Measurements from ENCODE around the gene SLC24A3. TPM values are rescaled to one million over a fixed set of nuclear protein-coding genes. Genes with fewer than 3 reads are reported as not detected.

SLC24A3 gene
- total RNA-seq, 1 donor from 2014 or later: 7.1 TPM

GRCh38 chr20:19457611-19458010, 245.2 kb downstream of the SLC24A3 start:
- DNase-seq: no peak

GRCh38 chr20:19460386-19460785, 247.9 kb downstream of the SLC24A3 start:
- no peak for DNase-seq

DNA sequence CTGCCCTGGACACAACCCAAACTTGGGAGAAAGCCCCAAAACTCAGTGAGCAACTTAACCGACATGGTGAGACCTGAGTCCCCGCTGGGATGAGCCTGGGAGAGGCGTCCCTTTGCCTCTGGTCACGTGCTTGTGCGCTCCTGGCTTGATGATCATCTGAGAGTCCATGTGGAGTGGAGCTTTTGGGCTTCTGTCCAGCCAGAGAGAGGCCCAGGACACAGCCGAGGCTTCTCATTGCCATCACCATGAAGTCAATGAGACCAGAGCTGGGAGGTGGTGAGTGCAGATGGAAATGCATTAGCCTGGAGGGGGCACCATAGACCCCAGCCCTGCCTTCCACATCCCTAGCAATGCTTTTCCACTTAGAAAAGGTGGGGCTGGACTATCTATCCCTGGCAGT, 250.0 kb downstream of the SLC24A3 start:
- DNase-seq: no peak

DNA sequence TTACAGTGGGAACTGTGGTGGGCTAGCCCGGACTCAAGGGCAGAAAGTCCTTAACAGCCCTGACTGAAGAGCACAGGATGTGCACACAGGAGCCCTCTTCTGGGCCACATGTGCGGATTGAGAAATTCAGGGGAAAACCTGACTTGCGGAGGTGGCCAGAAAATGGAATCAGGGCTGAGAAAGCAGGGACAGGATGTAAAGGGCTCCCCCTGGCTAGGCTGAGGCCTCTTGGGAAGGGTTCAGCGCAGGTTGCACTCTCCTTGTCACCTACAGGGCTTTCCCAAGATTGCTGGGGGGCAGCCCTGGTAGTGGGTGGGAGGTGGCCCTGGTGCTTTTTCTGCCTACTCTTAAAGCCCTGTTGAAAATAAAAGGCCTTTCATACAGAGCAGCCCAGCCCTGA, 251.2 kb downstream of the SLC24A3 start:
- no peak for DNase-seq

DNA sequence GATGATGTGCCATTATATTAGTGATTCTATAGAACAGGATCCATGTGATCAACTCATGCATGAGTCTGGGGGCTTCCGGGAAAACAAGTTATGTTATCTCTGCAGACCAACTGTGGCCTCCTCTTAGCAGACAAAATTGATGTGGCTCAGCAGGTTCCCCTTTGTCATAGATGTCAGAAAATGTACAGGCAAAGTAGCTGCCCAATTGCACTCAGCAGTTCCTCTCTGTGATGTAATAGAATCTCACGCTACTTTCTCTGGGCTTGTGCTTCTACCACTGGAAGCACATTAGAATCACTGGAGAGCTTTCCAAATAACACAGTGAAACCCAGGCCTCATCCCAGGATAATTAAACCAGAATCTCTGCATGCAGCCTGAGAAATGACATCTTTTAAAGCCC, 253.1 kb downstream of the SLC24A3 start:
- no peak for DNase-seq

DNA sequence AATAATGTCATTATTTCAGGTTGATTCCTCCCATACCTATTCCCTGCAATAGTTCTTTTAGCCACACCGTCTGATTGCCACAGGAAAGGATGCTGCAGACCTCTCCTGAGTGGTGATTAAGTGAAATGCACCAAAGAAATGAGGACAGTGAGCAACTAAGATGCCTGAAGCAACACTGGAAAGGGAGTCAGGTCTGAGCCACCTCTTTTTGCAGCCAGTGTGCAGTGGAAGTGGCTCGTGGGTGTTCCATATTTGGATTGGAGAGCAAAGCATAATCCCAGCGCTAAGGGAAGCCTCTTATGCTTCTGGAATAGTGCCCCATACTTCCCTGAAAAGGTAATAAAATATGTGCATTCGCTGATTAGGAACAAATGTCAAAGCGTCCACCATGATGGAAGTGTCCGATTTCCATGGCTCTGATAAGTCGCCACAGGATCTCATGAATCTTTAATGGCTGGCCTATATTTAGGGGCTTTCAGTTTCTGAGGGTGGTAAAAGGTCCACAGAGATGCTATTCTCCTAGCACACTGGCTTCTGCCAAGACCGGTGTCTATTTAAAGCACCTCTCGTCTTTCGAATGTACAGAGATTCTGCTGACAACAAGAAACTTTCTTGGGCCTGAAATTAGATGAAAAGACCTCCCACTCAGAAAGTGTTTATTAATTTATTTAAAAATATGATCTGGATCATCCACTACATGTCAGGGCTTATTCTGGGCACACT, 253.9 kb downstream of the SLC24A3 start:
- DNase-seq: no peak

- DNase-seq: no peak
These were observed 260.9 kb downstream of the SLC24A3 start for GRCh38 chr20:19473216-19473921.

- no peak for DNase-seq
These were observed 261.5 kb downstream of the SLC24A3 start for GRCh38 chr20:19473922-19474286.

GRCh38 chr20:19478320-19478895, 266.0 kb downstream of the SLC24A3 start:
- no peak for DNase-seq

DNA sequence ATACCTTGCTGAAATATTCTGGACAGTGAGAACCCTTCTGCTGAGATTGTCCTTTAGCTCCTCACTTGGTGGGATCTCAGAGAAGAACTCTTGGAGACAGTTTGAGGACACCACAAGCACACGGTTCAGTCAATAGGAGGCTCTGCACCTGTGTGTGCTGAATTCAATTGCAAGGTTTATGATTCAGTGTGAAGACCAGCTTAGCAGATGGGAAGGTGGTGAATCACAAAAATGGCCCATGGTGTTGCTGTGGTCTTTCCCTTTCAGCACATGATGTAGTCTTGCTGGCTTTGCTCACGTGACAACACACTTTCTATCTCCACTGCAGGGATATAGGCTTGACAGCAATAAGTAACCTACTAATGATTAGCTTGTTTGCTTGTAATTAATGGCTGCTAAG, 270.3 kb downstream of the SLC24A3 start:
- no peak for DNase-seq

DNA sequence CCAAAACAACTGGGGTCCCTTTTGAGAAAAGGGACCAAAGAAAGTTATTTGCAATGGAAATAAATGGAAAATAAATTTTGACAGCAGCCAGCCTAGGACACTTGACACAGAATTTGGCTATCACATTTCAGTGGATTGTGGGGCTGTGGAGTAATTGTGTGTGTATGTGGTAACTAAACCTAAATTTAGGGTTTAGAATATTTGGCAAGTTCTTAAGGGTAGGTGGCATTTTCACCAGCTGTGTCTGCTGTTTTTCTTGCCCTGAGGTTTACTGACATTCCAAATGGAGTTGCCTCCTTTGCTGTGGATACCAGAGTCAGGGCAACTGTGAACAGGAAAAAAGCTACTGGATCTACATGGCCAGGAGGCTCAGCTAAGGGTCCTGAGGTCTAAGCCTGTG, 270.9 kb downstream of the SLC24A3 start:
- DNase-seq: no peak

- DNase-seq: no peak
These were observed 274.0 kb downstream of the SLC24A3 start for GRCh38 chr20:19486446-19486845.

DNA sequence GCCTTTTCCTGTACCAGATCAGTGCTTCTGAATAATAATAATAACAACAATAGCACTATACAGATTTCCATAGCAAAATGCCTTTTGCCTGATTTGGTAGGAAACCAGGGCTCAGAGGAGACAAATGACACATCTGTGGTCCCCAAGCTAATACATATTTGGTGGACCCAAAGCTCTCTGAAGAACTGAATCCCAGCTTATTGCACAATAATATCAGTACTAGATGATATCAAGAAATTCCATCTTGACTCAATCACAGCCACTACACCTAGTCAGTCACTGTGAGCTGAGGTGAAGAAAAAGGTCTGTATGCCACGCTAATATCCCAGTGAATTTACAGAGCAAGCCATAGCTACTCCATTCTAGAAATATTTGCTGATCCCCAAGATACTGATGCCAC, 275.0 kb downstream of the SLC24A3 start:
- DNase-seq: no peak

DNA sequence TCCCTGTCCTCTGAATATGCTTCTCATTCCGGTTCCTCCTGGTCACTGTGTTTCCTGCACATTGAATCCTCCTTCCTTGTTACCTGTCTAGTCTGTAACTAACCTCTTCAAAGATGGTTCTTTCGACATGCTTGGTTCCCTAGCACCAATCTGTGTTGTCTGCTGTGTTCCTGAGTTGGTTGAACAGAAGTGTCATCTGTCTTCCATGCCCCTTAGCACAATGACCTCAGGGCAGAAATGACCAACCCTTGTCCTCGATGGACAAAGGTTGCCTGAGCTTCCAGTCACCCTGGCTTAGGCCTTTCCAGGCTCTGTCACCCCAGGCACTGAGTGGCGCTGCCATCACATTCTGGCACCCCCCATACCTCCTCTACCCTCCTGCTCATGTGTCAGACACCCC, 278.8 kb downstream of the SLC24A3 start:
- DNase-seq: no peak

DNA sequence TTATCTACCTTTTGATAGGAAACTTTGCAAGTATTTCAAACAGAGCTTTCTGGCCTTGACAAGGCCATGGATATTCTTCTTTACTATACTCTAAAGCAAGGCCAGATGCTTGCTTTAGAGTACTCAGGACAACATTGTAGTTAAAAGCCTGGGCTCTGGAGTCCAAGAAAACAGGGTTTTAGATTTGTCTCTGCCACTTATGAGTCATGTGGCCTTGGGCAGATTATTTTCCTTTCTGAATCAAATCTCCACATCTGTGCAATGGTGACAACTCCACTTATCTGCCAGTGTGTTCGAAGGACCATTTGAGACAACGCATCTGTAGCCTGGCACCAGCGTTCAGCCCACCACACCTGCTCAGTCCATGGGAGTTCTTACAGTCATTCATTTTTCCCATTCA, 279.7 kb downstream of the SLC24A3 start:
- no peak for DNase-seq

GRCh38 chr20:19492687-19493336, 280.4 kb downstream of the SLC24A3 start:
- no peak for DNase-seq

- no peak for DNase-seq
These were observed 281.5 kb downstream of the SLC24A3 start for GRCh38 chr20:19493794-19494495.

GRCh38 chr20:19495905-19496703, 283.7 kb downstream of the SLC24A3 start:
- no peak for DNase-seq

DNA sequence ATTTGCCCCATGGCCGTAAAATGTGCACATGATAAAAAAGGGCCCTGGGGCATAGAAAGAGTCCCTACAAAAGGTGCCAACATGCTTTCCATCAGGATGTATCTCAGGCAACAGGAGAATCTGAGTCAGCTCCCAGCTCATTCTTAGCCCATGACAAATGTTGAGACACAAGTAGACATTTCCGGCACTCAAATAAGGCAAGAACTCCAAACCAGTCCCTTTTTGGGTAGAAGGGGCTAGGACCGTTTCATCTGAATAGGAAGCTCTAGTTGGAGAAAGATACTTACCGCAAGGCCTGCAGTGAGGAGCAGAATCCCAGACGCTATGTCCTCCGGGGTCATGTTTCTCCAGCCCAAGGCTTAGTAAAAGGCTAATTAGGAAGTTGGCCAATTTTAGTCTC, 284.6 kb downstream of the SLC24A3 start:
- no peak for DNase-seq

DNA sequence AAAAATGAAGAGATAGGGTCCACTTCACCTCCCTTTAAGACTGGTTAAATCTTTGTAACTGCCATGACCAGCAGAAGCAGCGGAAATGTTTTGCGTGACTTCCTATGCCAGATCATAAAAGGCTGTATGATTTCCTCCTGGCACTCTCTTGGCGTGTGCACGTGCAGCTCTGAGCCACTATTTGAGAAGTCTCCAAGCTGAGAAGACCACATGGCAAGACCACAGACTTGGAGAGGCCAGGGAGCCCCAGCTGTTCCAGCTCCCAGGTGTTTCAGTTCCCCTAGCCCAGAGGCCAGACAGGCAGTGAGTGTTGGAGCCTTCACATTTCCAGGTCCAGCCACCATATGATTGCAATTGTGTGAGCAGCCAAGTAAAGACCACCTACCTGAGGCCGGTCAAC, 286.3 kb downstream of the SLC24A3 start:
- no peak for DNase-seq

DNA sequence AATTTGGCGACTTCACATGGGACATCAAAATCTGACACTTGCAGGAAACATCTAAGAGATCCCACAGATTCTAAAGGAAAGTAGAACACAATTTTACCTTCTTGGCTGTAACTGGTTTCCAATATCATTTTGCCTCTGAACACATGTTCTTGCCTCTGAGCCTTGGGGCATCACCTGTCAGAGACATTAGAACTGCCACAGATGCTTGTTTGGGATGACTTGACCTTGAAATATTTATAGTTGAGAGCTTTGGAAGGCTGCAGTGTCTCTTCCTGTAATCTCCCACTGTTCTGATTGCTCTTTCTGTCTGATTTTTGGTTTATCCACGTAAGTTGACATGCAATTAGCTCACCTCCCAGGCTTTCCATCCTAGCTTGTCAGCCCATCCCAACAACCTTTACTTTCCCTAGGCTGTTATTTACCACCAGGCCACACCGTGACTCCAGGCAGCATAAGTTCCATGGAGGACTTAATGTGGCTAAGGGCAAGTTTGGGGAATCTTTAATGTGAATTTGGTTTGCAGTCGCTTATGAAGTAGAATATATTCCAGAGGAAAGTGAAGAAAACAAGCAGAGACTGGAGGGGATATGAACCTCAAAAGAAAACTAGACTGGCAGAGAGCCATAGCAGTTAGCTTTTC, 289.2 kb downstream of the SLC24A3 start:
- no peak for DNase-seq
